IMR-90 (cell line): ENCODE data around the gene DOCK4. TPM values are rescaled to one million over a fixed set of nuclear protein-coding genes. Genes with fewer than 3 reads are reported as not detected.

Experiments used
- ATAC-seq: fragments of 200-7000 bp; cut with Tn5 transposase; 2 replicates; pipeline ENCODE4 v1.9.1; 2020; ENCODE audit warnings: low read depth, mild to moderate bottlenecking, moderate library complexity
- BruUV-seq: library from RNA; stranded (reverse); fragments of 400-500 nt; replicated peaks from 2 replicates; lab custom pipeline; 2021; lab: Mats Ljungman, UMichigan
- CTCF ChIA-PET: fragments of 300-600 bp; formaldehyde crosslinking; extraction: SDS; loops from one replicate; lab custom pipeline; 2021; ENCODE audit warnings: antibody characterized with exemption; lab: Yijun Ruan, JAX
- POLR2A ChIA-PET: fragments of 300-600 bp; sonication (Branson Sonifier 250); formaldehyde crosslinking; loops from one replicate; lab custom pipeline; 2022; ENCODE audit warnings: antibody characterized with exemption; ENCODE audit not compliant: unreplicated experiment; lab: Charles Lee
- DNase-seq: peaks from one replicate; pipeline ENCODE4 v3.0.0; 2013
- H2AFZ ChIP-seq: replicated peaks from 2 replicates; pipeline ENCODE3; 2013; ENCODE audit warnings: low read length, mild to moderate bottlenecking; ENCODE audit not compliant: poor library complexity
- H2AK5ac ChIP-seq: 2 replicates; pipeline ENCODE4 v1.6.1; 2013; ENCODE audit warnings: low read depth, low read length, inconsistent platforms
- H2AK9ac ChIP-seq: replicated peaks from 2 replicates; pipeline ENCODE3; 2013; ENCODE audit warnings: mild to moderate bottlenecking, low read depth, low read length, moderate library complexity; ENCODE audit not compliant: poor library complexity
- H2BK120ac ChIP-seq: 2 replicates; pipeline ENCODE4 v1.6.1; 2013; ENCODE audit warnings: low read depth, low read length, inconsistent platforms
- H2BK15ac ChIP-seq: 3 replicates; pipeline ENCODE4 v1.6.1; 2013; ENCODE audit warnings: low read depth, low read length, inconsistent platforms
- H2BK20ac ChIP-seq: 2 replicates; pipeline ENCODE4 v1.6.1; 2013; ENCODE audit warnings: low read depth, mild to moderate bottlenecking, inconsistent platforms, low read length, moderate library complexity
- H2BK5ac ChIP-seq: 2 replicates; pipeline ENCODE4 v1.6.1; 2013; ENCODE audit warnings: mild to moderate bottlenecking, low read depth, low read length, inconsistent platforms; ENCODE audit not compliant: poor library complexity, severe bottlenecking
- H3K14ac ChIP-seq: replicated peaks from 2 replicates; pipeline ENCODE4 v1.6.1; 2013; ENCODE audit warnings: low read depth, low read length, inconsistent platforms
- H3K18ac ChIP-seq: 2 replicates; pipeline ENCODE4 v1.6.1; 2013; ENCODE audit warnings: low read depth, low read length, control low read depth
- H3K23ac ChIP-seq: 2 replicates; pipeline ENCODE4 v1.6.1; 2013; ENCODE audit warnings: low read depth, low read length, inconsistent platforms
- H3K27ac ChIP-seq: 2 replicates; pipeline ENCODE4 v1.5.1; 2013; ENCODE audit warnings: mild to moderate bottlenecking, control low read depth, low read length; ENCODE audit not compliant: insufficient read depth
- H3K27me3 ChIP-seq: 2 replicates; pipeline ENCODE4 v1.6.1; 2013; ENCODE audit warnings: low read length; ENCODE audit not compliant: control insufficient read depth, insufficient read depth
- H3K36me3 ChIP-seq: 2 replicates; pipeline ENCODE4 v1.6.1; 2013; ENCODE audit warnings: low read length, mixed read lengths; ENCODE audit not compliant: control insufficient read depth, insufficient read depth
- H3K4ac ChIP-seq: 2 replicates; pipeline ENCODE4 v1.6.1; 2013; ENCODE audit warnings: low read depth, low read length, inconsistent platforms
- H3K4me1 ChIP-seq: 2 replicates; pipeline ENCODE4 v1.6.1; 2013; ENCODE audit warnings: low read length, mixed read lengths; ENCODE audit not compliant: control insufficient read depth, insufficient read depth
- H3K4me2 ChIP-seq: 2 replicates; pipeline ENCODE4 v1.6.1; 2013; ENCODE audit warnings: low read depth, mild to moderate bottlenecking, control low read depth, low read length, moderate library complexity
- H3K4me3 ChIP-seq: 2 replicates; pipeline ENCODE4 v1.5.1; 2013; ENCODE audit warnings: low read depth, mild to moderate bottlenecking, control low read depth, low read length, moderate library complexity; ENCODE audit not compliant: insufficient read depth
- H3K56ac ChIP-seq: 2 replicates; pipeline ENCODE4 v1.6.1; 2013; ENCODE audit warnings: low read length, inconsistent platforms; ENCODE audit not compliant: insufficient read depth; ENCODE audit errors: extremely low read depth
- H3K79me1 ChIP-seq, 2 experiments: 2 replicates each; pipeline ENCODE4 v1.6.1; 2013; ENCODE audit warnings: low read length in 2 of 2, inconsistent platforms in 1 of 2, low read depth in 1 of 2
- H3K9ac ChIP-seq: 2 replicates; pipeline ENCODE4 v1.6.1; 2013; ENCODE audit warnings: low read depth, low read length, control low read depth
- H3K9me1 ChIP-seq: 2 replicates; pipeline ENCODE4 v1.6.1; 2013; ENCODE audit warnings: low read length, inconsistent platforms; ENCODE audit not compliant: insufficient read depth
- H3K9me3 ChIP-seq: 2 replicates; pipeline ENCODE4 v1.6.1; 2013; ENCODE audit warnings: low read length; ENCODE audit not compliant: control insufficient read depth, insufficient read depth
- H4K20me1 ChIP-seq: 2 replicates; pipeline ENCODE4 v1.6.1; 2013; ENCODE audit warnings: low read length, inconsistent platforms; ENCODE audit not compliant: insufficient read depth
- H4K5ac ChIP-seq: 2 replicates; pipeline ENCODE4 v1.6.1; 2013; ENCODE audit warnings: mild to moderate bottlenecking, low read depth, low read length, control low read depth
- H4K8ac ChIP-seq, 2 experiments: 2 replicates each; pipeline ENCODE4 v1.6.1; 2013; ENCODE audit warnings: low read depth in 2 of 2, low read length in 2 of 2, control low read depth in 1 of 2, inconsistent platforms in 1 of 2
- H4K91ac ChIP-seq: 2 replicates; pipeline ENCODE4 v1.6.1; 2013; ENCODE audit warnings: low read depth, low read length, inconsistent platforms; ENCODE audit not compliant: insufficient read depth
- BHLHE40 ChIP-seq: fragments of 150-350 bp; IDR thresholded peaks from 2 replicates; pipeline ENCODE4 v1.6.1; 2016; ENCODE audit warnings: mild to moderate bottlenecking, low read depth, low read length
- CEBPB ChIP-seq: IDR thresholded peaks from 2 replicates; pipeline ENCODE4 v1.6.1; 2012; ENCODE audit warnings: low read depth, low read length, improper control_type of control experiment
- CHD1 ChIP-seq: IDR thresholded peaks from 2 replicates; pipeline ENCODE4 v1.6.1; 2012; ENCODE audit warnings: low read depth, low read length, improper control_type of control experiment
- FOS ChIP-seq: fragments of 150-350 bp; IDR thresholded peaks from 2 replicates; pipeline ENCODE4 v1.6.1; 2016; ENCODE audit warnings: low read depth, low read length
- MAFK ChIP-seq: IDR thresholded peaks from 2 replicates; pipeline ENCODE4 v1.6.1; 2012; ENCODE audit warnings: low read depth, low read length, improper control_type of control experiment
- MAZ ChIP-seq: IDR thresholded peaks from 2 replicates; pipeline ENCODE4 v1.6.1; 2012; ENCODE audit warnings: low read depth, mild to moderate bottlenecking, low read length, improper control_type of control experiment, moderate library complexity, borderline replicate concordance
- MXI1 ChIP-seq: IDR thresholded peaks from 2 replicates; pipeline ENCODE4 v1.6.1; 2012; ENCODE audit warnings: low read depth, mild to moderate bottlenecking, low read length, moderate library complexity, borderline replicate concordance
- NFE2L2 ChIP-seq: fragments of 150-350 bp; IDR thresholded peaks from 2 replicates; pipeline ENCODE4 v1.6.1; 2016; ENCODE audit warnings: low read depth, mild to moderate bottlenecking, low read length
- POLR2A ChIP-seq: IDR thresholded peaks from 2 replicates; pipeline ENCODE4 v1.6.1; 2012; ENCODE audit warnings: mild to moderate bottlenecking, low read depth, low read length
- RAD21 ChIP-seq: IDR thresholded peaks from 2 replicates; pipeline ENCODE4 v1.6.1; 2012; ENCODE audit warnings: low read length, improper control_type of control experiment
- RCOR1 ChIP-seq: IDR thresholded peaks from 2 replicates; pipeline ENCODE4 v1.6.1; 2012; ENCODE audit warnings: mild to moderate bottlenecking, low read length, improper control_type of control experiment; ENCODE audit not compliant: insufficient replicate concordance
- RFX5 ChIP-seq: IDR thresholded peaks from 2 replicates; pipeline ENCODE4 v1.8.0; 2012; ENCODE audit warnings: low read depth, mild to moderate bottlenecking, low read length, moderate library complexity
- SMC3 ChIP-seq: fragments of 150-350 bp; IDR thresholded peaks from 2 replicates; pipeline ENCODE4 v1.6.1; 2016; ENCODE audit warnings: low read depth, mild to moderate bottlenecking, antibody characterized with exemption, low read length, moderate library complexity
- WGBS, 2 experiments: methylation state at CpG; one replicate each; pipeline versions ENCODE4 v1.1.5 to v1.1.7; 2013; ENCODE audit warnings: missing lambda C conversion rate in 2 of 2; ENCODE audit not compliant: insufficient read length in 1 of 2; ENCODE audit errors: extremely low coverage in 2 of 2; 5-methylcytosine and 5-hydroxymethylcytosine counted together
- dilution Hi-C: fragments of 300-500 bp; cut with HindIII; formaldehyde crosslinking; loops from one replicate; pipeline ENCODE4 v1.14.3; 2018; ENCODE audit warnings: low sequenced_read_pairs; ENCODE audit not compliant: unreplicated experiment
- in situ Hi-C: fragments of 300-500 bp; cut with MboI; formaldehyde crosslinking; loops from 3 replicates; pipeline ENCODE4 v1.14.3; 2019; ENCODE audit warnings: low sequenced_read_pairs, inconsistent platforms, mixed read lengths
- intact Hi-C: fragments of 100-400 bp; cut with micrococcal nuclease; formaldehyde crosslinking; loops from 2 replicates; pipeline ENCODE4 v1.10.0; 2022
- polyA plus RNA-seq, 3 experiments: library from polyadenylated mRNA; depleted of rRNA; stranded (reverse); fragments of >200 nt; gene quantifications; 2 replicates each; pipeline ENCODE4 v1.2.3, GENCODE V29; 2012; ENCODE audit warnings: low replicate concordance in 1 of 3
- total RNA-seq: library from RNA; depleted of rRNA; stranded (reverse); fragments of >200 nt; gene quantifications from 2 replicates; pipeline ENCODE4 v1.2.3, GENCODE V29; 2012
- TF ChIP-seq, protein P1 (sequence below): conservative IDR thresholded peaks from 2 replicates; pipeline ENCODE4 v1.5.1; 2012; ENCODE audit warnings: mild to moderate bottlenecking, low read depth, low read length, improper control_type of control experiment
- TF ChIP-seq, protein P2 (sequence below): fragments of 150-350 bp; IDR thresholded peaks from 2 replicates; pipeline ENCODE4 v1.6.1; 2016; ENCODE audit warnings: low read depth, mild to moderate bottlenecking, low read length, moderate library complexity, borderline replicate concordance
- TF ChIP-seq, protein P3 (sequence below): fragments of 150-350 bp; IDR thresholded peaks from 2 replicates; pipeline ENCODE4 v1.6.1; 2017; ENCODE audit warnings: mild to moderate bottlenecking, antibody characterized with exemption, low read length, low read depth

DOCK4 gene
- total and polyA plus RNA-seq, 2 of the 4 experiments (the other 2 are of a cell fraction) = 4.4 to 12.2 TPM

DNA sequence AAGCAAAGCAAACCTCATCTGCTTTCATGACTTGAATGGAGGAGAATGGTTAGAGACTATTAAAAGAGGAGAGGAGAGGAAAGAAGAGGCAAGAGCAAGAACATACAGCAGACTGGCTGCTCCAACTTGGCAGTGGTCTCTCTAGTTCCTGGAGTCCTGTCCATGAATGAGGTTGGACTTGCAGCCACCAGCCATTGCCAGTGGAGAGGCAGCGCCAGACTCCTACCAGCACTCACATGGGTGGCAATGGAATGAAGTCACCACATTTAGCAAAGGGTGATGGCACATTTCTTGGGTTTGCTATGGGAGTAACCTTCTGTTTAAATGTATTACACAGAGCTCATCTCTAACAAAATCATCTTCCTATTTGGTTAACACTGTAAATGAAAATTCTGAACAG, 386.1 kb downstream of the DOCK4 start:
- TF ChIP-seq, protein P1, sequence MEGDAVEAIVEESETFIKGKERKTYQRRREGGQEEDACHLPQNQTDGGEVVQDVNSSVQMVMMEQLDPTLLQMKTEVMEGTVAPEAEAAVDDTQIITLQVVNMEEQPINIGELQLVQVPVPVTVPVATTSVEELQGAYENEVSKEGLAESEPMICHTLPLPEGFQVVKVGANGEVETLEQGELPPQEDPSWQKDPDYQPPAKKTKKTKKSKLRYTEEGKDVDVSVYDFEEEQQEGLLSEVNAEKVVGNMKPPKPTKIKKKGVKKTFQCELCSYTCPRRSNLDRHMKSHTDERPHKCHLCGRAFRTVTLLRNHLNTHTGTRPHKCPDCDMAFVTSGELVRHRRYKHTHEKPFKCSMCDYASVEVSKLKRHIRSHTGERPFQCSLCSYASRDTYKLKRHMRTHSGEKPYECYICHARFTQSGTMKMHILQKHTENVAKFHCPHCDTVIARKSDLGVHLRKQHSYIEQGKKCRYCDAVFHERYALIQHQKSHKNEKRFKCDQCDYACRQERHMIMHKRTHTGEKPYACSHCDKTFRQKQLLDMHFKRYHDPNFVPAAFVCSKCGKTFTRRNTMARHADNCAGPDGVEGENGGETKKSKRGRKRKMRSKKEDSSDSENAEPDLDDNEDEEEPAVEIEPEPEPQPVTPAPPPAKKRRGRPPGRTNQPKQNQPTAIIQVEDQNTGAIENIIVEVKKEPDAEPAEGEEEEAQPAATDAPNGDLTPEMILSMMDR = no peak
- TF ChIP-seq POLR2A (no peak), NFE2L2 (no peak), MAZ (no peak), CEBPB (no peak), RFX5 (no peak), RCOR1 (no peak), BHLHE40 (no peak), MAFK (no peak), FOS (no peak), RAD21 (no peak), SMC3 (no peak), CHD1 (no peak), MXI1 (no peak)
- TF ChIP-seq, protein P2, sequence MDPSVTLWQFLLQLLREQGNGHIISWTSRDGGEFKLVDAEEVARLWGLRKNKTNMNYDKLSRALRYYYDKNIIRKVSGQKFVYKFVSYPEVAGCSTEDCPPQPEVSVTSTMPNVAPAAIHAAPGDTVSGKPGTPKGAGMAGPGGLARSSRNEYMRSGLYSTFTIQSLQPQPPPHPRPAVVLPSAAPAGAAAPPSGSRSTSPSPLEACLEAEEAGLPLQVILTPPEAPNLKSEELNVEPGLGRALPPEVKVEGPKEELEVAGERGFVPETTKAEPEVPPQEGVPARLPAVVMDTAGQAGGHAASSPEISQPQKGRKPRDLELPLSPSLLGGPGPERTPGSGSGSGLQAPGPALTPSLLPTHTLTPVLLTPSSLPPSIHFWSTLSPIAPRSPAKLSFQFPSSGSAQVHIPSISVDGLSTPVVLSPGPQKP = no peak
- TF ChIP-seq, protein P3, sequence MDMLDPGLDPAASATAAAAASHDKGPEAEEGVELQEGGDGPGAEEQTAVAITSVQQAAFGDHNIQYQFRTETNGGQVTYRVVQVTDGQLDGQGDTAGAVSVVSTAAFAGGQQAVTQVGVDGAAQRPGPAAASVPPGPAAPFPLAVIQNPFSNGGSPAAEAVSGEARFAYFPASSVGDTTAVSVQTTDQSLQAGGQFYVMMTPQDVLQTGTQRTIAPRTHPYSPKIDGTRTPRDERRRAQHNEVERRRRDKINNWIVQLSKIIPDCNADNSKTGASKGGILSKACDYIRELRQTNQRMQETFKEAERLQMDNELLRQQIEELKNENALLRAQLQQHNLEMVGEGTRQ = no peak
- H3K56ac ChIP-seq = no peak overlapping the region
- no peaks in the 10 kb centered on the region for H4K20me1 ChIP-seq
- H3K4ac ChIP-seq = no peak overlapping the region
- H2BK20ac ChIP-seq = no peak overlapping the region
- ATAC-seq = no peak
- no peaks in the 10 kb centered on the region for H3K9me1 ChIP-seq
- no CpG with 5 or more reads among the region's 1 CpG for WGBS, 2 experiments
- H2BK5ac ChIP-seq = no peak overlapping the region
- no peak overlapping the region for H2AK9ac ChIP-seq
- no TSS peak for BruUV-seq
- H3K14ac ChIP-seq = no peak overlapping the region
- no peak overlapping the region for H2AK5ac ChIP-seq
- H3K18ac ChIP-seq = no peak overlapping the region
- H3K4me3 ChIP-seq = no peak overlapping the region
- no peak overlapping the region for H2AFZ ChIP-seq
- CTCF ChIA-PET = no interaction called here
- H3K9ac ChIP-seq = no peak overlapping the region
- DNase-seq = no peak
- no peak overlapping the region for H4K8ac ChIP-seq
- no peak overlapping the region for H4K5ac ChIP-seq
- no peak overlapping the region for H2BK15ac ChIP-seq
- H3K36me3 ChIP-seq = peaks cover 3% of the 10 kb centered on the region; the same call in 1 of the 2 replicates
- in situ Hi-C loops (no loop called here), dilution Hi-C loops (no loop called here), intact Hi-C loops (no loop called here)
- no peak overlapping the region for H3K27ac ChIP-seq
- no peak overlapping the region for H3K23ac ChIP-seq
- H3K4me1 ChIP-seq = no peaks in the 10 kb centered on the region
- H2BK120ac ChIP-seq = no peak overlapping the region
- no peaks in the 10 kb centered on the region for H3K9me3 ChIP-seq
- no peak overlapping the region for H3K4me2 ChIP-seq
- H3K27me3 ChIP-seq = no peaks in the 10 kb centered on the region
- H4K91ac ChIP-seq = no peak overlapping the region
- no peaks in the 10 kb centered on the region for H3K79me1 ChIP-seq
- POLR2A ChIA-PET = no interaction called here
